ENCODE data around the gene ADORA2B. TPM values are rescaled to one million over a fixed set of nuclear protein-coding genes. Genes with fewer than 3 reads are reported as not detected.

The ADORA2B gene
- total RNA-seq, 1 donor from 2014 or later, result 0.48 TPM

GRCh38 chr17:16007439-16007838, 62.5 kb downstream of the ADORA2B start:
- TF ChIP-seq, protein P1, sequence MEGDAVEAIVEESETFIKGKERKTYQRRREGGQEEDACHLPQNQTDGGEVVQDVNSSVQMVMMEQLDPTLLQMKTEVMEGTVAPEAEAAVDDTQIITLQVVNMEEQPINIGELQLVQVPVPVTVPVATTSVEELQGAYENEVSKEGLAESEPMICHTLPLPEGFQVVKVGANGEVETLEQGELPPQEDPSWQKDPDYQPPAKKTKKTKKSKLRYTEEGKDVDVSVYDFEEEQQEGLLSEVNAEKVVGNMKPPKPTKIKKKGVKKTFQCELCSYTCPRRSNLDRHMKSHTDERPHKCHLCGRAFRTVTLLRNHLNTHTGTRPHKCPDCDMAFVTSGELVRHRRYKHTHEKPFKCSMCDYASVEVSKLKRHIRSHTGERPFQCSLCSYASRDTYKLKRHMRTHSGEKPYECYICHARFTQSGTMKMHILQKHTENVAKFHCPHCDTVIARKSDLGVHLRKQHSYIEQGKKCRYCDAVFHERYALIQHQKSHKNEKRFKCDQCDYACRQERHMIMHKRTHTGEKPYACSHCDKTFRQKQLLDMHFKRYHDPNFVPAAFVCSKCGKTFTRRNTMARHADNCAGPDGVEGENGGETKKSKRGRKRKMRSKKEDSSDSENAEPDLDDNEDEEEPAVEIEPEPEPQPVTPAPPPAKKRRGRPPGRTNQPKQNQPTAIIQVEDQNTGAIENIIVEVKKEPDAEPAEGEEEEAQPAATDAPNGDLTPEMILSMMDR (IDR thresholded peaks at IDR 0.05; ENCODE audit: unreplicated experiment), result no peak
- Mint-ChIP-seq H3K27me3 (no peaks in the 10 kb centered on the region), H3K4me1 (ENCODE audit: low read depth) (no peaks in the 10 kb centered on the region), H3K36me3 (ENCODE audit: insufficient read depth) (peaks cover 39% of the 10 kb centered on the region), H3K27ac (peak overlapping the region; percentile 56), H3K4me3 (ENCODE audit: low read depth) (no peak overlapping the region), H3K9me3 (ENCODE audit: low read depth) (no peaks in the 10 kb centered on the region)
- DNase-seq (ENCODE audit: low spot score, unreplicated experiment), result no peak

DNA sequence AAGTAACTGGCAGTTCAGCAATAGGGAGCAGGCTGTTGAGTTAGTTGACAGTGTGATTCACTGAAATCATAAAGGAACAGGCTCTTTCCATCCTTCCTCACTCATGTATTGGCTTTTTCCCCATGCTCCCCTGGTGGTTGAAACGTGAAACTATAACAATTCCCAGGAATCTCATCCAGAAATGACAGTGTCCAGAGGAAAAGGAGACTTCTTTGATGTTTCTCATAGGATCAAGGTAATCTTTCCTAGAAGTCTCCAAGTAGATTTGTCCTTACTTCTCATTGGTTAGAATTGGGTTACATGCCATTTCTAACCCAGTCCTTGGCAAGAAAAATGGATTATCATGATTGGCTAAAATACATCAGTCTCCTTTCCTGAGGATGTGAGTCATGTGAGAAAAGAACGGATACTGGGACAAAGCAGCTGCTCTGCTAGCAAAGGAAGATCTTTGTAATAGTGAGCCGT, 69.0 kb downstream of the ADORA2B start:
- Mint-ChIP-seq H3K36me3 (ENCODE audit: insufficient read depth) (peaks cover 27% of the 10 kb centered on the region), H3K9me3 (ENCODE audit: low read depth) (no peaks in the 10 kb centered on the region), H3K4me3 (ENCODE audit: low read depth) (no peak overlapping the region), H3K4me1 (ENCODE audit: low read depth) (no peaks in the 10 kb centered on the region), H3K27ac (no peak overlapping the region), H3K27me3 (no peaks in the 10 kb centered on the region)
- no peak for DNase-seq (ENCODE audit: low spot score, unreplicated experiment)
- TF ChIP-seq, protein P1 (IDR thresholded peaks at IDR 0.05; ENCODE audit: unreplicated experiment), result peak; percentile 56

DNA sequence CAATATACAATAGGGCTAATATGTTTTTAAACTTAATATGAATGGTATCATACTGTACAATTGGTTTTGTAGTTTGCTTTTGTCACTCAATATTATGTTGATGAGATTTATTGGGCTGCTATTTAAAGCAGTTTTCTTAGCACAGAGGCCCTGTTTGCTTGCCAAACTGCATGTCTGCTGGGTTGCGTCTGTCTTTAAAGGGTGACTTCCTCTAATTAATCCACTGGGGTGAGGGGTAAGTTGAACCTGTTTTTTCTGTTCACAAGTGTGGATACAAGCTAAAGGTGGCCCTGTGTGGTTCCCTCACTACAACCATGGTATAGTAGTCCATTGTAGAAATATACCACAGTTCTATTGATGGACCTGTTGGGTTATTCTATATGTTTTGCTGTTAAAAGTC, 74.4 kb downstream of the ADORA2B start:
- Mint-ChIP-seq H3K27ac (no peak overlapping the region), H3K4me1 (ENCODE audit: low read depth) (no peaks in the 10 kb centered on the region)

DNA sequence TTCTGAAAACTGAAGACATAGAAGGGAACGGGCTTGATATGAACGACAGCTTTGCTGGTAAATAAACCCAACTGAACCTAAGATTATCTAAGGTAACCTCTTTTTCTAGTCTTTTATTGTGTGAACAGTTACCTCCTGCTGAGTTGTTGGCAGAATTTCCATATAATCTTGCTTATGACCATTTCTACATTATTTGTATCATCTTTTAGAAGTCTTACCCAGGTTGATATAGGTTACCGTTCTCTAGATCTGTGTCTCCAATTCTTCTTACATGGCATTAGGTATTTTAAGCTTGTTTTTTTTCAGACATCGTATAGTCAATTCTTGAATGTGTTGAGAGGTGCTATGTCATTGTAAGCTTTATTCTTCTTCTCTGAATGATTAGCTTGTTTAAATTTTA, 79.0 kb downstream of the ADORA2B start:
- H3K27ac Mint-ChIP-seq, result peak overlapping the region; percentile 8
- H3K4me3 Mint-ChIP-seq (ENCODE audit: low read depth), result no peak overlapping the region
- DNase-seq (ENCODE audit: low spot score, unreplicated experiment), result no peak
- H3K4me1 Mint-ChIP-seq (ENCODE audit: low read depth), result peaks cover 8% of the 10 kb centered on the region
- no peaks in the 10 kb centered on the region for H3K27me3 Mint-ChIP-seq
- no peaks in the 10 kb centered on the region for H3K9me3 Mint-ChIP-seq (ENCODE audit: low read depth)
- TF ChIP-seq, protein P1 (IDR thresholded peaks at IDR 0.05; ENCODE audit: unreplicated experiment), result no peak
- peaks cover 44% of the 10 kb centered on the region for H3K36me3 Mint-ChIP-seq (ENCODE audit: insufficient read depth)

More for the DNA sequence above, 74.4 kb downstream of the ADORA2B start:
- Mint-ChIP-seq H3K9me3 (ENCODE audit: low read depth) (no peaks in the 10 kb centered on the region), H3K36me3 (ENCODE audit: insufficient read depth) (peaks cover 31% of the 10 kb centered on the region), H3K27me3 (no peaks in the 10 kb centered on the region), H3K4me3 (ENCODE audit: low read depth) (no peak overlapping the region)
- DNase-seq (ENCODE audit: low spot score, unreplicated experiment), result no peak
- TF ChIP-seq, protein P1 (IDR thresholded peaks at IDR 0.05; ENCODE audit: unreplicated experiment), result no peak

DNA sequence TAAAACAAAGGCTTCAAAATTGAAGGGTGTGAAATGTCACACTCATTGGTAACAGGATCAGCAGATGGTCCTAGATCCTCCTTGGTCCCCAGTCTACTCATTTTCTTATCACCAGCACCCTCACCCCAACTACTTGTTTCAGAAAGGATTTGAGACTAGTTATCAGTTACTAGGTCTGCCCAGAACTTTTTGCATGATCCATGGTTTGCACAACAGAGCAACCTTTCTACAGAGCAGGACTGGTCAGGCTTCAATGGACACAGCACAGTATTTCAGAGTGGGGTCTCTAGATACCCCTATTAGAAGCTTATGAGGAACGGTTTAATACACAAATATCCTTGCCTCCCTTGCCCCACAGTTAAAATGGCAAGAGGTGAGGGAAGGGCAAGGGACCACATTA, 80.3 kb downstream of the ADORA2B start:
- Mint-ChIP-seq H3K36me3 (ENCODE audit: insufficient read depth) (peaks cover 46% of the 10 kb centered on the region), H3K4me3 (ENCODE audit: low read depth) (no peak overlapping the region), H3K27ac (no peak overlapping the region), H3K4me1 (ENCODE audit: low read depth) (peaks cover 8% of the 10 kb centered on the region), H3K9me3 (ENCODE audit: low read depth) (no peaks in the 10 kb centered on the region), H3K27me3 (no peaks in the 10 kb centered on the region)
- no peak for DNase-seq (ENCODE audit: low spot score, unreplicated experiment)
- TF ChIP-seq, protein P1 (IDR thresholded peaks at IDR 0.05; ENCODE audit: unreplicated experiment), result no peak

Other genes with a start within 250 kb of the ADORA2B start
- 97.0 and 98.0 TPM in 2 replicates for gene ZNF286A, start 245.4 kb upstream of the ADORA2B start, total RNA-seq
- 2.4 and 2.9 TPM in 2 replicates for gene TBC1D26, start 212.8 kb upstream of the ADORA2B start, total RNA-seq
- 27.9 and 35.4 TPM in 2 replicates for gene ZSWIM7, start 54.6 kb downstream of the ADORA2B start, total RNA-seq
- 42.2 and 42.5 TPM in 2 replicates for gene TTC19, start 54.7 kb downstream of the ADORA2B start, total RNA-seq